Suprapubic skin (tissue), 4 donors: ENCODE measurements around the gene XPOT. TPM values are rescaled to one million over a fixed set of nuclear protein-coding genes. Genes with fewer than 3 reads are reported as not detected.
A peak's percentile ranks its signal among the peaks of the same experiment; 100 is the strongest.
"Not testable (repeated sequence)": the region's sequence is repeated elsewhere in the genome, so short reads cannot be mapped to it uniquely, and the experiment has no call there.

Source experiments
- DNase-seq, 2 donors: peaks; one replicate each; pipeline ENCODE4 v3.0.0-alpha.2; 2019; ENCODE audit warnings: low spot score in 2 of 2
- H3K27ac ChIP-seq: fragments of 200-600 bp; sonication (generic); one replicate; pipeline ENCODE4 v1.5.1; 2019
- H3K27me3 ChIP-seq: fragments of 200-600 bp; sonication (generic); one replicate; pipeline ENCODE4 v1.5.1; 2019
- H3K36me3 ChIP-seq: fragments of 200-600 bp; sonication (generic); one replicate; pipeline ENCODE4 v1.5.1; 2019
- H3K4me1 ChIP-seq: fragments of 200-600 bp; sonication (generic); one replicate; pipeline ENCODE4 v1.5.1; 2019
- H3K4me3 ChIP-seq: fragments of 200-600 bp; sonication (generic); one replicate; pipeline ENCODE4 v1.5.1; 2019; ENCODE audit warnings: mild to moderate bottlenecking
- H3K9me3 ChIP-seq: fragments of 200-600 bp; sonication (generic); one replicate; pipeline ENCODE4 v1.5.1; 2019
- EP300 ChIP-seq: sonication (generic); formaldehyde crosslinking; IDR thresholded peaks from one replicate; pipeline ENCODE4 v1.6.1; 2017; ENCODE audit warnings: antibody characterized with exemption
- POLR2A ChIP-seq, 2 donors: fragments of 450-650 bp; IDR thresholded peaks; one replicate each; pipeline ENCODE4 v1.6.1; 2017; ENCODE audit warnings: antibody characterized with exemption in 2 of 2, mild to moderate bottlenecking in 2 of 2, moderate library complexity in 2 of 2
- POLR2AphosphoS5 ChIP-seq, 3 donors: sonication (generic); formaldehyde crosslinking; IDR thresholded peaks; one replicate each; pipeline ENCODE4 v1.6.1; 2017; ENCODE audit warnings: antibody characterized with exemption in 3 of 3
- WGBS: methylation state at CpG from one replicate; pipeline ENCODE4 v1.1.5; 2018; 5-methylcytosine and 5-hydroxymethylcytosine counted together
- total RNA-seq, 4 donors: library from RNA; depleted of rRNA; stranded (reverse); fragments of >200 nt; gene quantifications; one replicate each; pipeline ENCODE4 v1.1.0, GENCODE V29; 2016
- TF ChIP-seq, protein P1 (sequence below), 2 donors: fragments of 200-600 bp in 1 of 2; fragments of 450-650 bp in 1 of 2; sonication (generic) in 1 of 2; IDR thresholded peaks; one replicate each; pipeline ENCODE4 v1.5.1; 2016 to 2019; ENCODE audit warnings: antibody characterized with exemption in 2 of 2, mild to moderate bottlenecking in 1 of 2, moderate library complexity in 1 of 2

Gene XPOT, protein sequence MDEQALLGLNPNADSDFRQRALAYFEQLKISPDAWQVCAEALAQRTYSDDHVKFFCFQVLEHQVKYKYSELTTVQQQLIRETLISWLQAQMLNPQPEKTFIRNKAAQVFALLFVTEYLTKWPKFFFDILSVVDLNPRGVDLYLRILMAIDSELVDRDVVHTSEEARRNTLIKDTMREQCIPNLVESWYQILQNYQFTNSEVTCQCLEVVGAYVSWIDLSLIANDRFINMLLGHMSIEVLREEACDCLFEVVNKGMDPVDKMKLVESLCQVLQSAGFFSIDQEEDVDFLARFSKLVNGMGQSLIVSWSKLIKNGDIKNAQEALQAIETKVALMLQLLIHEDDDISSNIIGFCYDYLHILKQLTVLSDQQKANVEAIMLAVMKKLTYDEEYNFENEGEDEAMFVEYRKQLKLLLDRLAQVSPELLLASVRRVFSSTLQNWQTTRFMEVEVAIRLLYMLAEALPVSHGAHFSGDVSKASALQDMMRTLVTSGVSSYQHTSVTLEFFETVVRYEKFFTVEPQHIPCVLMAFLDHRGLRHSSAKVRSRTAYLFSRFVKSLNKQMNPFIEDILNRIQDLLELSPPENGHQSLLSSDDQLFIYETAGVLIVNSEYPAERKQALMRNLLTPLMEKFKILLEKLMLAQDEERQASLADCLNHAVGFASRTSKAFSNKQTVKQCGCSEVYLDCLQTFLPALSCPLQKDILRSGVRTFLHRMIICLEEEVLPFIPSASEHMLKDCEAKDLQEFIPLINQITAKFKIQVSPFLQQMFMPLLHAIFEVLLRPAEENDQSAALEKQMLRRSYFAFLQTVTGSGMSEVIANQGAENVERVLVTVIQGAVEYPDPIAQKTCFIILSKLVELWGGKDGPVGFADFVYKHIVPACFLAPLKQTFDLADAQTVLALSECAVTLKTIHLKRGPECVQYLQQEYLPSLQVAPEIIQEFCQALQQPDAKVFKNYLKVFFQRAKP
- 10 to 100 TPM; 33.0 to 68.9 (median 41.2) TPM for total RNA-seq

DNA sequence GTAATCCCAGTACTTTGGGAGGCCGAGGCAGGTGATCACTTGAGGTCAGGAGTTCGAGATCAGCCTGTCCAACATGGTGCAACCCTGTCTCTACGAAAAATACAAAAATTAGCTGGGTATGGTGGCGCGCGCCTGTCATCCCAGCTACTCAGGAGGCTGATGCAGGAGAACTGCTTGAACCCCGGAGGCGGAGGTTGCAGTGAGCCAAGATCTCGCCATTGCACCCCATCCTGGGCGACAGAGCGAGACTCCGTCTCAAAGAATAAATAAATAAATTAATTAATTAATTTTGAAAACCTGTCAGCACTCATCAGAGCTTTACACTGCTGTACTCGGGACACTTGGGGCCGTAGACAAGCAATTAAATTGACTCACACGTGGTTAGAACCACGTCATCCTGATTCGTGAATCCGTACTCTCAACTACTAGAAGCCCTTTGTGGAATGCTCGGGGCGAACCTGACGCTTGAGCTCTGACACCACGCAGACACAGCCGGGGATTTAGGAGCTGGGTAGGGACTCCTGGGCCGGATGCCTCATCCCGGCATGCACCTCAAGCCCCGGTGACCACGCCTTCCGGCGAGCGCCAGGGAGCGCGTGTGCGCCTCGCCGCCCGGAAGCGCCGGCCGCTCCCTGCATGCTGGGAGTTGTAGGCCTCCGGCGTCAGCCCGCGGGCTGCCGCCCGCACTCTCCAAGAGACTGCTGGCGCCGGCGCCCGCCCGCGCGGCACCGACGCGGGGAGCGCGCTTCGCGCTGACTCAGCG, at the start of gene XPOT:
XPOT (plus strand) TSS at position 686 of the 763 bp plus-strand sequence. CDS start 5,644 bp downstream, outside the sequence.
- 30% methylated on average over 22 of the region's 60 CpGs for WGBS
- TF ChIP-seq, protein P1, sequence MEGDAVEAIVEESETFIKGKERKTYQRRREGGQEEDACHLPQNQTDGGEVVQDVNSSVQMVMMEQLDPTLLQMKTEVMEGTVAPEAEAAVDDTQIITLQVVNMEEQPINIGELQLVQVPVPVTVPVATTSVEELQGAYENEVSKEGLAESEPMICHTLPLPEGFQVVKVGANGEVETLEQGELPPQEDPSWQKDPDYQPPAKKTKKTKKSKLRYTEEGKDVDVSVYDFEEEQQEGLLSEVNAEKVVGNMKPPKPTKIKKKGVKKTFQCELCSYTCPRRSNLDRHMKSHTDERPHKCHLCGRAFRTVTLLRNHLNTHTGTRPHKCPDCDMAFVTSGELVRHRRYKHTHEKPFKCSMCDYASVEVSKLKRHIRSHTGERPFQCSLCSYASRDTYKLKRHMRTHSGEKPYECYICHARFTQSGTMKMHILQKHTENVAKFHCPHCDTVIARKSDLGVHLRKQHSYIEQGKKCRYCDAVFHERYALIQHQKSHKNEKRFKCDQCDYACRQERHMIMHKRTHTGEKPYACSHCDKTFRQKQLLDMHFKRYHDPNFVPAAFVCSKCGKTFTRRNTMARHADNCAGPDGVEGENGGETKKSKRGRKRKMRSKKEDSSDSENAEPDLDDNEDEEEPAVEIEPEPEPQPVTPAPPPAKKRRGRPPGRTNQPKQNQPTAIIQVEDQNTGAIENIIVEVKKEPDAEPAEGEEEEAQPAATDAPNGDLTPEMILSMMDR (IDR thresholded peaks at IDR 0.05) = no peak
- TF ChIP-seq POLR2A (IDR thresholded peaks at IDR 0.05) (no peak), EP300 (no peak), POLR2AphosphoS5 (IDR thresholded peaks at IDR 0.05) (no peak)
- peak within 1 kb of the TSS; percentile 90 for H3K4me3 ChIP-seq
- H3K9me3 ChIP-seq = no peaks in the 10 kb centered on the region
- peak within 1 kb of the TSS; percentile 98 for H3K27ac ChIP-seq
- peak; percentile 93 to 94 for DNase-seq
- H3K27me3 ChIP-seq = no peaks in the 10 kb centered on the region
- H3K36me3 ChIP-seq = no peaks in the 10 kb centered on the region
- peaks cover 24% of the 10 kb centered on the region for H3K4me1 ChIP-seq

DNA sequence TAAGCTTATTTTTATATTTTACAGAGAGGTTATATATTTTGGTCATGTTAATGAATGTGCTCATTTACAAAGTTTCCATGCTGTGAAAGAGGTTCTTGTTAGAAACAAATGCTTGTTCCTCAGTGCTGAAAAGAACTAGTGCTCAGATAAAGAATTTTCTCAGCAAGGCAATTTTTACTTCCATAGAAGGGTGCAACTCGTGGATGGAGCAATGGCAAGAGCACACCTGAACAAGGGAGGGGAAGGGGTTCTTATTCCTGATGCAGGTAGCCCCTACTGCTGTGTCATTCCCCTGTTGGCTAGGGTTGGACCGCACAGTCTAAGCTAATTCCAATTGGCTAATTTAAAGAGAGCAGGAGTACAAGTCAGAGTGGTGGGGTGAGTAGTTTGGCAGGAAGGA, 48.0 kb upstream of the XPOT start:
- H3K4me1 ChIP-seq, H3K27me3 ChIP-seq, H3K27ac ChIP-seq, H3K4me3 ChIP-seq, H3K36me3 ChIP-seq, H3K9me3 ChIP-seq, DNase-seq: not testable (repeated sequence)
- 82% methylated on average over 2 of the region's 2 CpGs for WGBS

DNA sequence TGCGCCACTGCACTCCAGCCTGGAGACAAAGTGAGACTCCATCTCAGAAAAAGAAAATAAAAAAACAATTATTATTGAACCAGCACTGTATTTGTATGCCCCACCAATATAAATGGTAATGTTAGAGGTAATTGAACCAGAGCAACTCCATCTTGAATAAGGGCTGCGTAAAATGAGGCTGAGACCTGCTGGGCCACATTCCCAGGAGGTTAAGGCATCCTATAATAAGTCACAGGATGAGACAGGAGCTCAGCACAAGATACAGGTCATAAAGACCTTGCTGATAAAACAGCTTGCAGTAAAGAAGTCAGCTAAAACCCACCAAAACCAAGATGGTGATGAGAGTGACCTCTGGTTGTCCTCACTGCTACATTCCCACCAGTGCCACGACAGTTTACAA, 43.0 kb upstream of the XPOT start:
- not testable (repeated sequence) for DNase-seq
- whole genome bisulfite sequencing = 79% methylated on average over 3 of the region's 3 CpGs

DNA sequence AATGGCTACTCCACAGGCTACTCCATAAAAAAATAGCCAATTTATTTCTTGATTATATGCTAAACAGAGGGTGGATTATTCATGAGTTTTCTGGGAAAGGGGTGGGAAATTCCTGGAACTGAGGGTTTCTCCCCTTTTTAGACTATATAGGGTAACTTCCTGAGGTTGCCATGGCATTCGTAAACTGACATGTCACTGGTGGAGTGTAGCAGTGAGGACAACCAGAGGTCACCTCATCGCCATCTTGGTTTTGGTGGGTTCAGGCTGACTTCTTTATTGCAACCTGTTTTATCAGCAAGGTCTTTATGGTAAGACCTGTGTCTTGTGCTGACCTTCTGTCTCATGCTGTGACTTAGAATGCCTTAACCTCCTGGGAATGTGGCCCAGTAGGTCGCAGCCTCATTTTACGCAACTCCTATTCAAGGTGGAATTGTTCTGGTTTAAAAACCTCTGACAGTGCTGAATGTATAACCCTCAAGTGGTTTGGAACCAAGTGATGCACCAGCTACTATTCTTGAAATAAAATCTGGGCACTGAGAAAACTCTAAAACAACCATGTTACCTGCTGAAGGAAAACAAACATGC, 41.4 kb upstream of the XPOT start:
- WGBS = 94% methylated on average over 4 of the region's 4 CpGs
- no peak for DNase-seq
- Histone ChIP-seq H3K4me3 (no peak overlapping the region), H3K27me3 (no peaks in the 10 kb centered on the region), H3K36me3 (no peaks in the 10 kb centered on the region), H3K27ac (no peak overlapping the region), H3K4me1 (no peaks in the 10 kb centered on the region), H3K9me3 (no peaks in the 10 kb centered on the region)
- TF ChIP-seq EP300 (no peak), POLR2AphosphoS5 (IDR thresholded peaks at IDR 0.05) (no peak), POLR2A (IDR thresholded peaks at IDR 0.05) (no peak)
- TF ChIP-seq, protein P1 (IDR thresholded peaks at IDR 0.05) = no peak

More for the DNA sequence above, 43.0 kb upstream of the XPOT start:
- not testable (repeated sequence) for H3K36me3 ChIP-seq, H3K4me3 ChIP-seq, H3K4me1 ChIP-seq, H3K9me3 ChIP-seq, H3K27ac ChIP-seq, H3K27me3 ChIP-seq

DNA sequence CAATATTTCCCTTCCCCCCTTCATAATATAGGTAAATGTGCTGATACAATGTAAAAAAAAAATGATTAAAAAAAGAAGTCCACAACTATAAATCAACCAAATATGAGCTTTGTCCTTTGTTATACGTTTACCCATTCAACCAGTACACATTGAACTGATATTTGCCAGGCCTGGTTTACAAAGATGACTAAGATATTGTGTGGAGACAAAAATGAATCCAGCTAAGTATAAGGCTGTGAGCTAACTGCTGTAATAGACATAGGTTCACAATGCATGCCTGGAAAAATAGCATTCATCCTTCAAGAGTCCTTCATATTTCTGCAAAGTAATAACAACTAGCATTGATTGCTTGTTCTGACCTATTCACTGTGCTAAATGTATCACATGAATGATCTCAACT, 20.5 kb upstream of the XPOT start:
- peaks cover 7% of the 10 kb centered on the region for H3K9me3 ChIP-seq
- no peaks in the 10 kb centered on the region for H3K36me3 ChIP-seq
- TF ChIP-seq EP300 (no peak), POLR2A (IDR thresholded peaks at IDR 0.05) (no peak), POLR2AphosphoS5 (IDR thresholded peaks at IDR 0.05) (no peak)
- TF ChIP-seq, protein P1 (IDR thresholded peaks at IDR 0.05) = no peak
- WGBS = 80% methylated on average over 1 of the region's 1 CpG
- no peak for DNase-seq
- no peaks in the 10 kb centered on the region for H3K27me3 ChIP-seq
- no peak overlapping the region for H3K4me3 ChIP-seq
- H3K4me1 ChIP-seq = no peaks in the 10 kb centered on the region
- no peak overlapping the region for H3K27ac ChIP-seq
